Liver (tissue), 3 donors: Measurements from ENCODE around the gene CD47.

Source experiments
- ATF3 ChIP-seq: IDR thresholded peaks from 2 replicates; pipeline ENCODE4 v1.6.1; 2016; ENCODE audit warnings: antibody characterized with exemption
- EGR1 ChIP-seq, 2 donors: IDR thresholded peaks; 2 replicates each; pipeline ENCODE4 v1.6.1; 2016 to 2018; ENCODE audit warnings: antibody characterized with exemption in 2 of 2, low read depth in 2 of 2
- FOXA1 ChIP-seq: IDR thresholded peaks from 2 replicates; pipeline ENCODE4 v1.6.1; 2016; ENCODE audit warnings: antibody characterized with exemption
- FOXA2 ChIP-seq: IDR thresholded peaks from 2 replicates; pipeline ENCODE4 v1.6.1; 2016; ENCODE audit warnings: antibody characterized with exemption
- GABPA ChIP-seq, 2 donors: IDR thresholded peaks in 1 of 2; conservative IDR thresholded peaks in 1 of 2; 2 replicates each; pipeline ENCODE4 v1.6.1; 2016; ENCODE audit warnings: antibody characterized with exemption in 2 of 2, mild to moderate bottlenecking in 1 of 2, moderate library complexity in 1 of 2
- MAX ChIP-seq: IDR thresholded peaks from 2 replicates; pipeline ENCODE4 v1.6.1; 2016; ENCODE audit warnings: antibody characterized with exemption
- RAD21 ChIP-seq, 2 donors: IDR thresholded peaks; 2 replicates each; pipeline ENCODE4 v1.6.1; 2016; ENCODE audit warnings: antibody characterized with exemption in 2 of 2, mild to moderate bottlenecking in 2 of 2
- REST ChIP-seq: IDR thresholded peaks from 2 replicates; pipeline ENCODE4 v1.6.1; 2016; ENCODE audit warnings: antibody characterized with exemption, mild to moderate bottlenecking
- RXRA ChIP-seq, 2 donors: IDR thresholded peaks; 2 replicates each; pipeline ENCODE4 v1.6.1; 2017 to 2018; ENCODE audit warnings: antibody characterized with exemption in 2 of 2, mild to moderate bottlenecking in 1 of 2
- SP1 ChIP-seq: IDR thresholded peaks from 2 replicates; pipeline ENCODE4 v1.6.1; 2018; ENCODE audit warnings: antibody characterized with exemption, mild to moderate bottlenecking
- TF ChIP-seq, protein P1 (sequence below): fragments of 150-350 bp; IDR thresholded peaks from 2 replicates; pipeline ENCODE4 v1.5.1; 2017; ENCODE audit warnings: improper control_type of control experiment, low read depth, low read length; ENCODE audit not compliant: missing input control
- TF ChIP-seq, protein P2 (sequence below): IDR thresholded peaks from 2 replicates; pipeline ENCODE4 v1.6.1; 2016; ENCODE audit warnings: antibody characterized with exemption
- donor health status: healthy.
- donor health status: healthy.

DNA sequence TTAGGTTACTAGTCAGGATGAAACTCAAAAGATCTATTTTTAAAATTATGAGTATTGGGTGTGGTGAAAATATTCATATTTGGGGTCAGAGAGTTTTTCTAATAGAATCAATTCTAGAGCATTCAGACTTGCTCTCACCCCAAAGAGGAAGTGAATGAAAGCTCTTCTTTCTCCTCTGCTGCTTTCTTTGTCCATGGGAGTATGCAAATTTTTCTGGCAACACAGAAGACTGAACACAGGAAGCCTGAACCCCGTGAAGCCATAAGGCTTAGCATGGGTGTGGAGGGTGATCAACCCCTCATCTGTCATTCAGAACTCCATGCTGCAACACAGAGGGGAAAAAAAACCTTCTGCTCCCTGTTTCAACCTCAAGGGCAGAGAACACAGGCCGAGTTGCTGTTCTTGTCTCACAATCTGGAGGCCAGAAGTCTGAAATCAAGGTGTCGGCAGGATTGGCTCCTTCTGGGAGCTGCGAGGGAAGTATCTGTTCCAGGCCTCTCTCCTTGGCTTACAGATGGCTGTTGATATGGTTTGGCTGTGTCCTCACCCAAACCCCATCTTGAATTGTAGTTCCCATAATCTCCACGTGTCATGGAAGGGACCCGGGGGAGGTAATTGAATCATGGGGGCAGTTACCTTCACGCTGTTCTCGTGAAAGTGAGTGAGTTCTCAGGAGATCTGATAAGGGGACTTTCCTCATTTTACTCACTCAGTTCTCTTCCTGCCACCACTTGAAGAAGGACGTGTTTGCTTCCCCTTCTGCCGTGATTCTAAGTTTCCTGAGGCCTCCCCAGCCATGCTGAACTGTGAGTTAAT, 33.7 kb upstream of the CD47 start:
- TF ChIP-seq, protein P1, sequence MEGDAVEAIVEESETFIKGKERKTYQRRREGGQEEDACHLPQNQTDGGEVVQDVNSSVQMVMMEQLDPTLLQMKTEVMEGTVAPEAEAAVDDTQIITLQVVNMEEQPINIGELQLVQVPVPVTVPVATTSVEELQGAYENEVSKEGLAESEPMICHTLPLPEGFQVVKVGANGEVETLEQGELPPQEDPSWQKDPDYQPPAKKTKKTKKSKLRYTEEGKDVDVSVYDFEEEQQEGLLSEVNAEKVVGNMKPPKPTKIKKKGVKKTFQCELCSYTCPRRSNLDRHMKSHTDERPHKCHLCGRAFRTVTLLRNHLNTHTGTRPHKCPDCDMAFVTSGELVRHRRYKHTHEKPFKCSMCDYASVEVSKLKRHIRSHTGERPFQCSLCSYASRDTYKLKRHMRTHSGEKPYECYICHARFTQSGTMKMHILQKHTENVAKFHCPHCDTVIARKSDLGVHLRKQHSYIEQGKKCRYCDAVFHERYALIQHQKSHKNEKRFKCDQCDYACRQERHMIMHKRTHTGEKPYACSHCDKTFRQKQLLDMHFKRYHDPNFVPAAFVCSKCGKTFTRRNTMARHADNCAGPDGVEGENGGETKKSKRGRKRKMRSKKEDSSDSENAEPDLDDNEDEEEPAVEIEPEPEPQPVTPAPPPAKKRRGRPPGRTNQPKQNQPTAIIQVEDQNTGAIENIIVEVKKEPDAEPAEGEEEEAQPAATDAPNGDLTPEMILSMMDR: no peak
- TF ChIP-seq EGR1 (IDR thresholded peaks at IDR 0.05; ENCODE audit: low read depth in 2 of 2) (no peak), ATF3 (no peak), SP1 (no peak), REST (no peak), FOXA2 (no peak), FOXA1 (no peak), RXRA (IDR thresholded peaks at IDR 0.05) (no peak), MAX (no peak), RAD21 (IDR thresholded peaks at IDR 0.05) (no peak), GABPA (IDR thresholded peaks at IDR 0.05 in 1 of 2, conservative IDR thresholded peaks at IDR 0.05 in 1 of 2) (no peak)
- TF ChIP-seq, protein P2, sequence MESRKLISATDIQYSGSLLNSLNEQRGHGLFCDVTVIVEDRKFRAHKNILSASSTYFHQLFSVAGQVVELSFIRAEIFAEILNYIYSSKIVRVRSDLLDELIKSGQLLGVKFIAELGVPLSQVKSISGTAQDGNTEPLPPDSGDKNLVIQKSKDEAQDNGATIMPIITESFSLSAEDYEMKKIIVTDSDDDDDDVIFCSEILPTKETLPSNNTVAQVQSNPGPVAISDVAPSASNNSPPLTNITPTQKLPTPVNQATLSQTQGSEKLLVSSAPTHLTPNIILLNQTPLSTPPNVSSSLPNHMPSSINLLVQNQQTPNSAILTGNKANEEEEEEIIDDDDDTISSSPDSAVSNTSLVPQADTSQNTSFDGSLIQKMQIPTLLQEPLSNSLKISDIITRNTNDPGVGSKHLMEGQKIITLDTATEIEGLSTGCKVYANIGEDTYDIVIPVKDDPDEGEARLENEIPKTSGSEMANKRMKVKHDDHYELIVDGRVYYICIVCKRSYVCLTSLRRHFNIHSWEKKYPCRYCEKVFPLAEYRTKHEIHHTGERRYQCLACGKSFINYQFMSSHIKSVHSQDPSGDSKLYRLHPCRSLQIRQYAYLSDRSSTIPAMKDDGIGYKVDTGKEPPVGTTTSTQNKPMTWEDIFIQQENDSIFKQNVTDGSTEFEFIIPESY: no peak
